Caki2 (cell line): ENCODE results near the gene KIF2C. TPM values are rescaled to one million over a fixed set of nuclear protein-coding genes. Genes with fewer than 3 reads are reported as not detected.
"Not testable (repeated sequence)": the region's sequence is repeated elsewhere in the genome, so short reads cannot be mapped to it uniquely, and the experiment has no call there.

Experiments used
- DNase-seq: peaks from one replicate; pipeline ENCODE4 v3.0.0-alpha.2; 2015; ENCODE audit warnings: low read depth
- in situ Hi-C: cut with HindIII; loops from 2 replicates; pipeline ENCODE4 v1.10.0; 2016; ENCODE audit warnings: low sequenced_read_pairs, low pct_unique_long_range_greater_than_20kb, mixed read lengths
- total RNA-seq: library from RNA; depleted of rRNA; stranded (reverse); fragments of >200 nt; shearing (Covaris generic); gene quantifications from 2 replicates; pipeline ENCODE4 v1.2.3, GENCODE V29; 2014; ENCODE audit warnings: low replicate concordance

KIF2C gene
- total RNA-seq, 1 experiment from 2014 or later = 49.9 TPM

- in situ Hi-C loops = no loop called here
- no peak for DNase-seq
Observed at GRCh38 chr1:44743211-44743610, 3.6 kb downstream of the KIF2C start.

GRCh38 chr1:44747878-44748277 lies 8.2 kb downstream of the KIF2C start:
- in situ Hi-C loops = no loop called here
- no peak for DNase-seq

GRCh38 chr1:44757420-44757819 lies 17.8 kb downstream of the KIF2C start:
- DNase-seq = no peak
- in situ Hi-C loops = no loop called here

GRCh38 chr1:44759077-44759476 lies 19.4 kb downstream of the KIF2C start:
- DNase-seq = no peak
- in situ Hi-C loops = no loop called here

GRCh38 chr1:44760876-44761275 lies 21.2 kb downstream of the KIF2C start:
- in situ Hi-C loops = no loop called here
- no peak for DNase-seq

- DNase-seq, in situ Hi-C loops: not testable (repeated sequence)
Observed at GRCh38 chr1:44766421-44766820, 26.8 kb downstream of the KIF2C start.

- in situ Hi-C loops = no loop called here
- DNase-seq = peak; percentile 88
Observed at GRCh38 chr1:44775078-44775929, 35.7 kb downstream of the KIF2C start, which contains the start of gene RPS8. Gene RPS8, plus strand, starts transcription at chr1:44775540. Its CDS starts 57 bp downstream, at chr1:44775597.

- in situ Hi-C loops = no loop called here
Observed at GRCh38 chr1:44775930-44776729, 36.5 kb downstream of the KIF2C start.

GRCh38 chr1:44776730-44777068 lies 37.1 kb downstream of the KIF2C start:
- in situ Hi-C loops = no loop called here
- no peak for DNase-seq

More at GRCh38 chr1:44775930-44776729, 36.5 kb downstream of the KIF2C start:
- DNase-seq = peak; percentile 34

- in situ Hi-C loops = no loop called here
Observed at GRCh38 chr1:44777547-44777946, 37.9 kb downstream of the KIF2C start.

GRCh38 chr1:44777969-44778635 lies 38.5 kb downstream of the KIF2C start:
- in situ Hi-C loops = no loop called here
- DNase-seq = no peak

More at GRCh38 chr1:44777547-44777946, 37.9 kb downstream of the KIF2C start:
- no peak for DNase-seq

GRCh38 chr1:44778705-44779576 lies 39.3 kb downstream of the KIF2C start:
- in situ Hi-C loops = no loop called here
- no peak for DNase-seq

- in situ Hi-C loops = no loop called here
- no peak for DNase-seq
Observed at GRCh38 chr1:44780583-44781121, 41.0 kb downstream of the KIF2C start.

- no peak for DNase-seq
- in situ Hi-C loops = no loop called here
Observed at GRCh38 chr1:44783697-44784093, 44.1 kb downstream of the KIF2C start.

GRCh38 chr1:44784094-44785028 lies 44.7 kb downstream of the KIF2C start:
- no peak for DNase-seq
- in situ Hi-C loops = no loop called here

GRCh38 chr1:44785029-44785380 lies 45.4 kb downstream of the KIF2C start:
- in situ Hi-C loops = no loop called here
- no peak for DNase-seq
